Parathyroid adenoma (tissue), 2 donors: Measurements from ENCODE around the gene NDUFAF8.

Source experiments
- H2AFZ ChIP-seq: fragments of 300-600 bp; sonication (generic); one replicate; pipeline ENCODE4 v1.7.0; 2017; ENCODE audit warnings: antibody characterized with exemption, mild to moderate bottlenecking
- H3K27ac ChIP-seq: fragments of 300-600 bp; sonication (generic); one replicate; pipeline ENCODE4 v1.7.0; 2017
- H3K27me3 ChIP-seq: fragments of 300-600 bp; sonication (generic); one replicate; pipeline ENCODE4 v1.7.0; 2017; ENCODE audit warnings: low read length; ENCODE audit not compliant: control insufficient read depth, insufficient read depth
- H3K36me3 ChIP-seq: fragments of 300-600 bp; sonication (generic); one replicate; pipeline ENCODE4 v1.7.0; 2017; ENCODE audit warnings: low read length; ENCODE audit not compliant: control insufficient read depth, insufficient read depth
- H3K4me1 ChIP-seq: fragments of 300-600 bp; sonication (generic); one replicate; pipeline ENCODE4 v1.7.0; 2017; ENCODE audit warnings: control low read depth
- H3K4me2 ChIP-seq: fragments of 300-600 bp; sonication (generic); one replicate; pipeline ENCODE4 v1.7.0; 2017; ENCODE audit warnings: low read length
- H3K4me3 ChIP-seq: fragments of 300-600 bp; sonication (generic); one replicate; pipeline ENCODE4 v1.7.0; 2017; ENCODE audit warnings: low read depth, low read length
- H3K79me2 ChIP-seq: fragments of 300-600 bp; sonication (generic); one replicate; pipeline ENCODE4 v1.7.0; 2017; ENCODE audit warnings: control low read depth
- H3K9ac ChIP-seq: fragments of 300-600 bp; sonication (generic); one replicate; pipeline ENCODE4 v1.7.0; 2017; ENCODE audit warnings: mild to moderate bottlenecking
- H3K9me3 ChIP-seq: fragments of 300-600 bp; sonication (generic); one replicate; pipeline ENCODE4 v1.7.0; 2017; ENCODE audit warnings: low read length; ENCODE audit not compliant: control insufficient read depth
- CTCF ChIP-seq: fragments of 300-600 bp; sonication (generic); IDR thresholded peaks from one replicate; pipeline ENCODE4 v1.7.0; 2017; ENCODE audit warnings: antibody characterized with exemption, mild to moderate bottlenecking
- donor health status: primary hyperparathyroidism.

The NDUFAF8 gene

GRCh38 chr17:81240761-81241160 is 1.6 kb downstream of the NDUFAF8 start:
- no peaks in the 10 kb centered on the region for H3K36me3 ChIP-seq
- no peak overlapping the region for H2AFZ ChIP-seq
- peaks cover 17% of the 10 kb centered on the region for H3K4me1 ChIP-seq
- no peak overlapping the region for H3K4me2 ChIP-seq
- no peak for TF ChIP-seq CTCF
- H3K9me3 ChIP-seq: no peaks in the 10 kb centered on the region
- H3K27me3 ChIP-seq: no peaks in the 10 kb centered on the region
- no peak overlapping the region for H3K27ac ChIP-seq
- H3K4me3 ChIP-seq: no peak overlapping the region
- H3K79me2 ChIP-seq: peaks cover 26% of the 10 kb centered on the region
- no peak overlapping the region for H3K9ac ChIP-seq

GRCh38 chr17:81241203-81241602 is 2.1 kb downstream of the NDUFAF8 start:
- Histone ChIP-seq H3K4me1 (peaks cover 17% of the 10 kb centered on the region), H3K9me3 (no peaks in the 10 kb centered on the region), H3K27me3 (no peaks in the 10 kb centered on the region), H3K4me3 (no peak overlapping the region), H3K4me2 (no peak overlapping the region), H3K9ac (no peak overlapping the region), H3K79me2 (peaks cover 26% of the 10 kb centered on the region), H3K27ac (no peak overlapping the region), H3K36me3 (no peaks in the 10 kb centered on the region), H2AFZ (no peak overlapping the region)
- TF ChIP-seq CTCF: no peak

- peaks cover 17% of the 10 kb centered on the region for H3K4me1 ChIP-seq
- TF ChIP-seq CTCF: peak; percentile 64
- H2AFZ ChIP-seq: no peak overlapping the region
- H3K4me3 ChIP-seq: no peak overlapping the region
- peaks cover 24% of the 10 kb centered on the region for H3K79me2 ChIP-seq
- H3K4me2 ChIP-seq: no peak overlapping the region
- no peak overlapping the region for H3K9ac ChIP-seq
- H3K9me3 ChIP-seq: no peaks in the 10 kb centered on the region
- no peaks in the 10 kb centered on the region for H3K27me3 ChIP-seq
- H3K27ac ChIP-seq: no peak overlapping the region
- no peaks in the 10 kb centered on the region for H3K36me3 ChIP-seq
These were observed 2.7 kb downstream of the NDUFAF8 start for GRCh38 chr17:81241648-81242420.

GRCh38 chr17:81242421-81243332 is 3.6 kb downstream of the NDUFAF8 start:
- no peak overlapping the region for H3K9ac ChIP-seq
- no peaks in the 10 kb centered on the region for H3K27me3 ChIP-seq
- H3K4me2 ChIP-seq: no peak overlapping the region
- no peaks in the 10 kb centered on the region for H3K9me3 ChIP-seq
- no peak overlapping the region for H3K27ac ChIP-seq
- H3K4me3 ChIP-seq: no peak overlapping the region
- no peaks in the 10 kb centered on the region for H3K36me3 ChIP-seq
- H3K4me1 ChIP-seq: peaks cover 13% of the 10 kb centered on the region
- H3K79me2 ChIP-seq: peaks cover 16% of the 10 kb centered on the region
- no peak for TF ChIP-seq CTCF
- no peak overlapping the region for H2AFZ ChIP-seq
